T-helper 2 cell treated with Interferon-gamma antibody and Interleukin-4, amounts not matched to agents 100 ng/mL and 5 ng/mL, for 36 hours (primary cell): ENCODE measurements around the gene ZNF32. TPM values are rescaled to one million over a fixed set of nuclear protein-coding genes. Genes with fewer than 3 reads are reported as not detected.

Source experiments
- intact Hi-C: fragments of 100-400 bp; cut with micrococcal nuclease; formaldehyde crosslinking; loops from one replicate; pipeline ENCODE4 v1.15.1; 2023
- total RNA-seq: library from RNA; stranded (reverse); gene quantifications from 2 replicates; pipeline ENCODE4 v1.2.3, GENCODE V29; 2022

ZNF32 gene
- total RNA-seq, 1 donor from 2014 or later = 18.0 TPM

DNA sequence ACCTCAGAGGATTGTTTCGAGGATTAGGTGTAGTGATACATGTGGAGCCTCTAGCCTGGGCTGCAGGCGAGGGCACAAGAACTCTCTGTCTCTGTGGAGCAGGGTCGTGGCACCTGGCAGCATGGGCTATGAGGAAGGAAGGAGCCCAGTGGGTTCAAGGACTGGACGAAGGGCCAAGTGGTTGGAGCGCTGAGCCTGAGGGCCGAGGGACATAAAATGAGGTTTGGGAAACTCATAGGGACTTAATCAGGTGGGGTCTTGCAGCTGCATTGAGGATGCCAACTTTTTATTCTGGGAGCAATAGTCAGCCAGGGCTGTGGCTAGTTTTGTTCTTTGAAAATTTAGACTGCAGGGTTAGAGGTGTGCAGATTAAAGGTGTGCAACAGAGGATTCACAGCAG lies 33.0 kb upstream of the ZNF32 start:
- intact Hi-C loops = no loop called here

GRCh38 chr10:43681220-43681619 lies 32.5 kb upstream of the ZNF32 start:
- intact Hi-C loops = no loop called here

- intact Hi-C loops = no loop called here
Measured at GRCh38 chr10:43680035-43680434, 31.4 kb upstream of the ZNF32 start.

DNA sequence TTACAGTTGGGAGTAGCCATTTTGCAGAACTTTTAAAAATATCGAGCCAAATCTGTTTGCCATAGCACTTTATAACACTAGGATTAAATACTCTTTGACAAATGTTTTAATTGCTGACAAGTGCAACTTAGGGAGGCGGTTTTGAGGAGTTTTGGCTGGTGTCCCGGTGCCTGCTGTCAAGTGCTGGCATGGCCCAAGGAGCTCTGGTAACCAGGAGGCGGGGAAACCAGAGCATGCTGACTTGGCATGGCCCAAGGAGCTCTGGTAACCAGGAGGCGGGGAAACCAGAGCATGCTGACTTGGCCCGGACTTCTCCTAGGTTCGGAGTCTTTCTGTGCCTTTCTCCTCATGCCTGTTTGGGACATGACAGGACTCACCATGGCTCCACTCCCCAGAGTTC lies 30.8 kb upstream of the ZNF32 start:
- intact Hi-C loops = no loop called here

DNA sequence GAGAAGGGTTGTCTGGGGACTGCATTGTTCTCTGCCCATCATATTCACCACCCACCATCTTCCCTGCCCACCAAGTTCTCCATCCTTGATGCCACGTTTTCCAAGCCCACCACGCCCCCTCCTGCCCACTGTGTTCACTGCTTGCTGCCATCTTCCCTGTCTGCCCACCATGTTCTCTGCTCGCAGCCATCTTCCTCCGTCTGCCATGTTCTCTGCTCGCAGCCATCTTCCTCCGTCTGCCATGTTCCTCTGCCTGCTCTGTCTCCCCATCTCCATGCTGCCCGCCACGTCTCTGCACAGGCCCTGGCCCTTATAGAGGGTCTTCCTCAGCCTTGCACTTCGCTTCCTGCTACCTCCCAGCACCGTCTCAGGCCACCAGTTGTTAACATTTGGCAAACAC lies 30.0 kb upstream of the ZNF32 start:
- intact Hi-C loops = no loop called here

GRCh38 chr10:43676901-43677300 lies 28.2 kb upstream of the ZNF32 start:
- intact Hi-C loops = no loop called here

DNA sequence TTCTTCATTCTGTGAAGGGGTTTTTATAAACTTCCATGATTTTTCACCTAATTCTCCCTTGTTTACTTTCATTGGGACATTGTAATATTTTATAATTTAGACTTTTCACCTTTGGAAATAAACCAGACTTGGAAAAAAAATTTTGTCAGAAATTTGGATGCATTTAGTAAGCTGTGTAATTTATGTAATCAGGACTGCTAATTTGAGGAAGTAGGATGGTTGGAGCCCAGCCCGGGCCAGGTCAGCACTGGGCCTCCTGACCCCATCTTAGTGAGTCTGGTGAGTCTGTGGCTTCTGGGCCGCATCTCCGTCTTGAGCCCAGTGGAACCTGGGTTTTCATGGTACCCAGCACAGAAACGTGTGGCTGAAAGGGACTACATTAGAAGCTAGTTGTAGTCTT lies 27.6 kb upstream of the ZNF32 start:
- intact Hi-C loops = no loop called here

- intact Hi-C loops = no loop called here
Measured at GRCh38 chr10:43674553-43675210, 26.0 kb upstream of the ZNF32 start.

DNA sequence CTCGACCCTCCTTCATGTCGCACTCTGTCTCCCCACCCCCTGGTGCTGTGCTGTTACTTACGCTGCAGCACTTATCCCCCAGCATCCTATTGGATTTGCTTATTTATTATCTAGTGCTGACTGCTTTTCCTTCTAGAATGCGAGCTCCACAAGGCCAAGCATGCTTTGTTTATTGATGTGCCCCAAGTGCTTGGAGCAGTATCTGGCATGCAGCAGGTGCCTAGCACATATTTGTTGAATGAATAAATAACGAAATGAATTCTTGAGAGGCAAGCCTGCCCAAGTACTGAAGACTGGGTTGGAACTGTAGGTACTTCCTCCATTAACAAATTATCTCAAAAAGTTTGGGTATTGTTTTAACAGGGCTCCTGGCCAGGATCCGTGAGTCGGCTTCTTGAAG lies 24.8 kb upstream of the ZNF32 start:
- intact Hi-C loops = no loop called here

- intact Hi-C loops = loop anchor here (1.0 to 2.0 kb wide), 3 partner anchors 358 to 1185 kb away; no protein-coding TSS in a partner anchor
Measured at GRCh38 chr10:43671659-43672531, 23.2 kb upstream of the ZNF32 start.

DNA sequence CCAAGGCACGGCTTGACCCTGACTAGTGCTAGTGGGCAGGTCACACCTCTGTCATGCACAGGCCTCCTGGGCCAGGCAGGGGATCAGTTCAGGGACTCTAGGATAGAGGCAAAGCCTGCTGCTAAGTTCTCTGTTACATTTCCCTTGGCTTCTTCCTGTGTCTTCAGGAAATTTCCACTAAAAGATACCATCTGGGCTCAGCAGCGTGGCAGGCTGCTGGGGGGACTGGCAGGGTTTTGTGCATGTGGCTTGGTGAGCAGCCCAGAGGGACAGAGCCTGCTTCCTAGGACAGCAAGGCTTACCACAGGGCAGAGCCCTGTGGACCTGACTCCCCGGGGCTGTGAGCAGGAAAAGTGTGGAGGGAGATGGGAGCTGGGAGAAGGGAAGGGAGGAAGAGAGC lies 20.7 kb upstream of the ZNF32 start:
- intact Hi-C loops = no loop called here

- intact Hi-C loops = no loop called here
Measured at GRCh38 chr10:43667761-43668386, 19.2 kb upstream of the ZNF32 start.

GRCh38 chr10:43667317-43667731 lies 18.6 kb upstream of the ZNF32 start:
- intact Hi-C loops = no loop called here

GRCh38 chr10:43666552-43666951 lies 17.9 kb upstream of the ZNF32 start:
- intact Hi-C loops = no loop called here

GRCh38 chr10:43665054-43665453 lies 16.4 kb upstream of the ZNF32 start:
- intact Hi-C loops = no loop called here

DNA sequence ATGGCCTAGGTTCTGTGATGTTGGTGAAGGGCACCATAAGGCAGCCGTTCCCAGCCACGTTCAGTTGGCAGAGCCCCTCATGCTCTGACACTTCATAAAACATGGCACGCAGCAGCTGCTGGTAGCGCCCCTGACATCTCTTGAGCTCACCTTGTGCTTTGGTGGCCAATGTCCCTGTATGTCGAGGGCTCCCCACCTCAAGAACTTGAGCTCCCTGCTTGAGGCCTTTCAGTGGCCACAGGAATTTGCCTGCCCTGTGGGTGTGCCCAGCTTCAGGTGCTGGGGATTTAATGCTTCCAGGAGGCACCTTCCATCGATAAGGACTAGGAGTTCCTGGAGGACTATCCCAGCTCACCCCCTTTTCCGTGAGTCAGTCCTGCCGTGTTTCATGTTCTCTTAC lies 9.5 kb upstream of the ZNF32 start:
- intact Hi-C loops = no loop called here

DNA sequence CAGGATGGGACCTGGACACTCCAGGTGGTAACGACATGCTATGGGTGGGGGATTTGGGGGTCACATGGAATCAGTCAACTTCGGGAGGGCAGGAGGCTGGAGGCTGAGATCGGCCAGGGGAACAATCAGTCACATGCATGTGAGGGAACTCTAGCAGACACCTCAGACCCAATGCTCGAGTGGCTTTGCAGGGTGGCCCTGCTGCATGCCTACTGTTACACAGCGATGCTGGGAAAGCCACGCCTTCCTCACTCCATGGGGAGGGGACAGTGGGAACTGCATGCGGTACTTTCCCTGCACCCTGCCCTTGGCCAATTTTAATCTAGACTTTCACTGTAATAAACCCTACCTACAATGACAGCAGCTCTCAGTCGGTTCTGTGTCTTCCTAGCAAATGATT lies 6.6 kb upstream of the ZNF32 start:
- intact Hi-C loops = no loop called here

- intact Hi-C loops = no loop called here
Measured at GRCh38 chr10:43653746-43654145, 5.1 kb upstream of the ZNF32 start.

GRCh38 chr10:43649185-43649523 lies 473 bp upstream of the ZNF32 start:
- intact Hi-C loops = loop anchor here (2.0 to 10.0 kb wide), 3 partner anchors 444 to 866 kb away; partner anchors contain the start of genes BMS1 and CSGALNACT2

- intact Hi-C loops = loop anchor here (1.0 to 10.0 kb wide), 7 partner anchors 42 to 1096 kb away; partner anchors contain the start of genes BMS1, CSGALNACT2, ZNF239 and ZNF485
Measured at GRCh38 chr10:43648095-43648397, 635 bp downstream of the ZNF32 start.

DNA sequence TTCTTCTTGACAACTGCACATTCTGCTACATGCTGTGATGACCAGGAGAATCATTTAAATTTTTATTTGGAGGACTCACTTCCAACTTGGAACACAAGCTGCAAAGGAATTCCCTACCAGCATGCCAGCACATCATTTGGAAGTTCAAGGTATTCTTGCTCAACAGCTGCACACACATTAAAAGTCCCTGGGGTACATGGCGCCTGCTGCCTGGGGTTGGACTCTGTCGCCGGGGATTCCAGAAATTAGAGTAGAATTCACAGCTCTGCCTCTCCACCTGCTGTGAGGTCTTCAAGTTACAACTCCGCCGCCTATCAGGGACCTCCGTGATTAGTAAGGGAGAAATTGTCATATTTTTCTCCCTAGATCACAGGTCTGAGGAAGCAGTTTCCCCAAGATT lies 1.1 kb downstream of the ZNF32 start:
- intact Hi-C loops = loop anchor here (10.0 kb wide), 1 partner anchor 443 kb away; no protein-coding TSS in a partner anchor

GRCh38 chr10:43645866-43646265 lies 2.8 kb downstream of the ZNF32 start:
- intact Hi-C loops = loop anchor here (10.0 kb wide), 1 partner anchor 441 kb away; no protein-coding TSS in a partner anchor
